22Rv1 (cell line): ENCODE results near the gene PIK3R6.

ENCODE experiments used
- H3K27ac ChIP-seq: fragments of 450-650 bp; 2 replicates; pipeline ENCODE4 v1.5.1; 2017
- CTCF ChIP-seq: fragments of 450-650 bp; IDR thresholded peaks from 2 replicates; pipeline ENCODE4 v1.5.1; 2017; ENCODE audit warnings: mild to moderate bottlenecking
- ZFX ChIP-seq: fragments of 450-650 bp; IDR thresholded peaks from 2 replicates; pipeline ENCODE4 v1.6.1; 2017; ENCODE audit warnings: antibody characterized with exemption, borderline replicate concordance

Gene PIK3R6

GRCh38 chr17:8757189-8757588 lies 110.3 kb downstream of the PIK3R6 start:
- TF ChIP-seq ZFX (no peak), CTCF (no peak)

GRCh38 chr17:8755590-8756255 lies 111.8 kb downstream of the PIK3R6 start:
- no peak for TF ChIP-seq CTCF
- no peak for TF ChIP-seq ZFX
- no peak overlapping the region for H3K27ac ChIP-seq

More at GRCh38 chr17:8757189-8757588, 110.3 kb downstream of the PIK3R6 start:
- H3K27ac ChIP-seq = no peak overlapping the region

GRCh38 chr17:8754890-8755289 lies 112.6 kb downstream of the PIK3R6 start:
- H3K27ac ChIP-seq = no peak overlapping the region
- no peak for TF ChIP-seq CTCF
- TF ChIP-seq ZFX = no peak

GRCh38 chr17:8753976-8754440 lies 113.5 kb downstream of the PIK3R6 start:
- TF ChIP-seq CTCF (peak; percentile 84), ZFX (no peak)
- H3K27ac ChIP-seq = no peak overlapping the region

GRCh38 chr17:8753136-8753975 lies 114.1 kb downstream of the PIK3R6 start:
- TF ChIP-seq ZFX (no peak), CTCF (no peak)

More at GRCh38 chr17:8753136-8753975, 114.1 kb downstream of the PIK3R6 start:
- no peak overlapping the region for H3K27ac ChIP-seq
